Prostate gland (tissue), 2 donors: ENCODE measurements around the gene B3GALT4.

Experiments used
- CTCF ChIP-seq, 4 experiments: fragments of 200-600 bp in 2 of 4; fragments of 450-650 bp in 2 of 4; sonication (generic) in 2 of 4; IDR thresholded peaks; 1 replicate in 3 of 4; 2 replicates in 1 of 4; pipeline ENCODE4 v1.5.1; 2016 to 2019; ENCODE audit warnings: antibody characterized with exemption in 4 of 4, mild to moderate bottlenecking in 2 of 4, moderate library complexity in 2 of 4
- POLR2AphosphoS5 ChIP-seq: sonication (generic); formaldehyde crosslinking; IDR thresholded peaks from one replicate; pipeline ENCODE4 v1.6.1; 2017; ENCODE audit warnings: antibody characterized with exemption

- TF ChIP-seq CTCF (IDR thresholded peaks at IDR 0.05): no peak
- TF ChIP-seq POLR2AphosphoS5: no peak
These were observed 39.2 kb upstream of the B3GALT4 start for GRCh38 chr6:33237741-33238140.
